ENCODE measurements around the gene PRDM16. TPM values are rescaled to one million over a fixed set of nuclear protein-coding genes. Genes with fewer than 3 reads are reported as not detected.

PRDM16 gene
- total and polyA plus RNA-seq, 2 of the 13 experiments (the other 11 are each of a cell fraction or from before 2014, with no cell fraction given), result 0.15 to 0.81 TPM

DNA sequence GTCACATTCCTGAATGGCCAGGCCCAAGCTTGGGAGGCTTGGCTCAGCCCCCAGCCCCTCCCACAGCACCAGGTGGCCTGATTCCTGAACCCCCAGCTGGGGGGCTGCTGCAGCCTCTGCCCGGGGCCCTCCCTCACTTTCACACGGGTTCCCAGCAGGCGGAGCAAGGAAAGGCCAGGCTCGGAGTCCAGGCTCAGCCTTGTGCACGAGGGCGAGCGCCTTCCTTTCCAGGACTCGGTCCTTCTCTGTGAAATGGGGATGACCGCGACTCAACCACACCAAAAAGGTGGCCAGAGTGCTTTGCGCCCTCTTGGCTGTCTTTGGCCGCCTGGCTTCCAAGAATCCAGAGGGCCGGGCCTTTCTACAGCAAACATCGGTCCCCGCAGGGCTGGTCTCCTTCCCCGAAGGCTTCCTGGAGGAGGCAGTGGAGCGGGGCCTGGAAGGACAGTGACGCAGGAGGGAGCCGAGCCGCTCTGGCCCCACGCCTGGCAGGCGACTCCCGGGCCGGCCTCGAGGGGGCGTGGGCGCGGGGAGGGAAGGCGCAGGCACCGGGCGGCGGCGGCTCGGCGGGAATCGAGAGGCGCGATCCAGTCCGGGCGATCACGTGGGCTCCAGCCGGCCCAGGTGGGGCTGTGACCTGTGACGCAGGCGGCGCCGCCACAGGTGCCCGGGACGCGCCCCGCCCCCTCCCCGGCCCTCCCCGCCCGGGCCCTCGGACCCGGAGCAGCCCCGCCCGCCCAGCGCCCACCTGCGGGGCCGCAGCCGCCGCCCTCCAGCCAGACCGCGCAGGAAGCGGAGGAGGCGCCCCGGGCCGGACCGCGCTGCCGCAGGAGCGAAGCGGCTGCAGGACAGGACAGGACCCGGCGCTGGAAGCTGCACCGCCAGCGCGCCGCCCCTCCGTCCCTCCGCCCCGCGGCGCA, 385.1 kb downstream of the PRDM16 start, which contains the start of gene ARHGEF16 (continued):
- no peak for TF ChIP-seq FOXJ3 (CRISPR knock-in tag; IDR thresholded peaks at IDR 0.05; ENCODE audit: borderline replicate concordance)
- TF ChIP-seq JUND (CRISPR knock-in tag; IDR thresholded peaks at IDR 0.05), result no peak
- TF ChIP-seq ZSCAN20 (CRISPR knock-in tag; IDR thresholded peaks at IDR 0.05; ENCODE audit: borderline replicate concordance), result no peak; the same call in 1 of the 2 replicates
- no peak for TF ChIP-seq ZNF580 (CRISPR knock-in tag; IDR thresholded peaks at IDR 0.05; ENCODE audit: borderline replicate concordance, low read depth)
- TF ChIP-seq POLR2AphosphoS2 (IDR thresholded peaks at IDR 0.05; ENCODE audit: low read depth, low read length), result no peak
- TF ChIP-seq SP140L (CRISPR knock-in tag; IDR thresholded peaks at IDR 0.05; ENCODE audit: borderline replicate concordance), result no peak
- TF ChIP-seq ZNF891 (CRISPR knock-in tag; IDR thresholded peaks at IDR 0.05), result peak; percentile 47; the same call in 1 of the 2 replicates
- no peak for TF ChIP-seq ZNF589 (CRISPR knock-in tag; conservative IDR thresholded peaks at IDR 0.05)
- TF ChIP-seq ZNF724P (CRISPR knock-in tag; IDR thresholded peaks at IDR 0.05; ENCODE audit: borderline replicate concordance), result no peak
- peak; percentile 8; the same call in 1 of the 2 replicates for TF ChIP-seq GABPB1 (CRISPR knock-in tag; IDR thresholded peaks at IDR 0.05)
- TF ChIP-seq ZNF780A (CRISPR knock-in tag; IDR thresholded peaks at IDR 0.05), result no peak
- peak; percentile 6 for TF ChIP-seq IKZF4 (CRISPR knock-in tag; IDR thresholded peaks at IDR 0.05; ENCODE audit: borderline replicate concordance, low read depth, not compliant biosample characterization)
- TF ChIP-seq, protein P1, sequence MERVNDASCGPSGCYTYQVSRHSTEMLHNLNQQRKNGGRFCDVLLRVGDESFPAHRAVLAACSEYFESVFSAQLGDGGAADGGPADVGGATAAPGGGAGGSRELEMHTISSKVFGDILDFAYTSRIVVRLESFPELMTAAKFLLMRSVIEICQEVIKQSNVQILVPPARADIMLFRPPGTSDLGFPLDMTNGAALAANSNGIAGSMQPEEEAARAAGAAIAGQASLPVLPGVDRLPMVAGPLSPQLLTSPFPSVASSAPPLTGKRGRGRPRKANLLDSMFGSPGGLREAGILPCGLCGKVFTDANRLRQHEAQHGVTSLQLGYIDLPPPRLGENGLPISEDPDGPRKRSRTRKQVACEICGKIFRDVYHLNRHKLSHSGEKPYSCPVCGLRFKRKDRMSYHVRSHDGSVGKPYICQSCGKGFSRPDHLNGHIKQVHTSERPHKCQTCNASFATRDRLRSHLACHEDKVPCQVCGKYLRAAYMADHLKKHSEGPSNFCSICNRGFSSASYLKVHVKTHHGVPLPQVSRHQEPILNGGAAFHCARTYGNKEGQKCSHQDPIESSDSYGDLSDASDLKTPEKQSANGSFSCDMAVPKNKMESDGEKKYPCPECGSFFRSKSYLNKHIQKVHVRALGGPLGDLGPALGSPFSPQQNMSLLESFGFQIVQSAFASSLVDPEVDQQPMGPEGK (CRISPR knock-in tag; IDR thresholded peaks at IDR 0.05), result peak; percentile 12
- TF ChIP-seq ZNF451 (CRISPR knock-in tag; IDR thresholded peaks at IDR 0.05), result peak; percentile 40; the same call in 1 of the 2 replicates
- TF ChIP-seq, protein P2, sequence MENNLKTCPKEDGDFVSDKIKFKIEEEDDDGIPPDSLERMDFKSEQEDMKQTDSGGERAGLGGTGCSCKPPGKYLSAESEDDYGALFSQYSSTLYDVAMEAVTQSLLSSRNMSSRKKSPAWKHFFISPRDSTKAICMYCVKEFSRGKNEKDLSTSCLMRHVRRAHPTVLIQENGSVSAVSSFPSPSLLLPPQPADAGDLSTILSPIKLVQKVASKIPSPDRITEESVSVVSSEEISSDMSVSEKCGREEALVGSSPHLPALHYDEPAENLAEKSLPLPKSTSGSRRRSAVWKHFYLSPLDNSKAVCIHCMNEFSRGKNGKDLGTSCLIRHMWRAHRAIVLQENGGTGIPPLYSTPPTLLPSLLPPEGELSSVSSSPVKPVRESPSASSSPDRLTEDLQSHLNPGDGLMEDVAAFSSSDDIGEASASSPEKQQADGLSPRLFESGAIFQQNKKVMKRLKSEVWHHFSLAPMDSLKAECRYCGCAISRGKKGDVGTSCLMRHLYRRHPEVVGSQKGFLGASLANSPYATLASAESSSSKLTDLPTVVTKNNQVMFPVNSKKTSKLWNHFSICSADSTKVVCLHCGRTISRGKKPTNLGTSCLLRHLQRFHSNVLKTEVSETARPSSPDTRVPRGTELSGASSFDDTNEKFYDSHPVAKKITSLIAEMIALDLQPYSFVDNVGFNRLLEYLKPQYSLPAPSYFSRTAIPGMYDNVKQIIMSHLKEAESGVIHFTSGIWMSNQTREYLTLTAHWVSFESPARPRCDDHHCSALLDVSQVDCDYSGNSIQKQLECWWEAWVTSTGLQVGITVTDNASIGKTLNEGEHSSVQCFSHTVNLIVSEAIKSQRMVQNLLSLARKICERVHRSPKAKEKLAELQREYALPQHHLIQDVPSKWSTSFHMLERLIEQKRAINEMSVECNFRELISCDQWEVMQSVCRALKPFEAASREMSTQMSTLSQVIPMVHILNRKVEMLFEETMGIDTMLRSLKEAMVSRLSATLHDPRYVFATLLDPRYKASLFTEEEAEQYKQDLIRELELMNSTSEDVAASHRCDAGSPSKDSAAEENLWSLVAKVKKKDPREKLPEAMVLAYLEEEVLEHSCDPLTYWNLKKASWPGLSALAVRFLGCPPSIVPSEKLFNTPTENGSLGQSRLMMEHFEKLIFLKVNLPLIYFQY (CRISPR knock-in tag; IDR thresholded peaks at IDR 0.05; ENCODE audit: borderline replicate concordance), result peak; percentile 15; the same call in 1 of the 2 replicates
- TF ChIP-seq FLYWCH1 (CRISPR knock-in tag; IDR thresholded peaks at IDR 0.05), result no peak
- TF ChIP-seq DZIP1 (CRISPR knock-in tag; IDR thresholded peaks at IDR 0.05), result 0 out of 2 replicates have a peak, but pooled peaks have one; percentile 38
- 0 out of 2 replicates have a peak, but pooled peaks have one; percentile 15 for TF ChIP-seq NCOA5 (CRISPR knock-in tag; IDR thresholded peaks at IDR 0.05)
- peak; percentile 59 for TF ChIP-seq ZNF768 (CRISPR knock-in tag; IDR thresholded peaks at IDR 0.05)
